Lower leg skin (tissue), 3 donors: ENCODE data around the gene EIF3M.

Experiments
- CTCF ChIP-seq, 3 donors: fragments of 450-650 bp; IDR thresholded peaks; one replicate each; pipeline ENCODE4 v1.5.1; 2016; ENCODE audit warnings: antibody characterized with exemption in 3 of 3, mild to moderate bottlenecking in 3 of 3, moderate library complexity in 2 of 3
- POLR2A ChIP-seq, 2 donors: fragments of 450-650 bp; IDR thresholded peaks; one replicate each; pipeline ENCODE4 v1.6.1; 2016 to 2017; ENCODE audit warnings: antibody characterized with exemption in 2 of 2, mild to moderate bottlenecking in 1 of 2, moderate library complexity in 1 of 2

GRCh38 chr11:32549611-32550187 lies 33.9 kb upstream of the EIF3M start:
- TF ChIP-seq CTCF (IDR thresholded peaks at IDR 0.05) (no peak), POLR2A (IDR thresholded peaks at IDR 0.05) (no peak)
